Measurements from ENCODE around the gene NOTCH2. TPM values are rescaled to one million over a fixed set of nuclear protein-coding genes. Genes with fewer than 3 reads are reported as not detected.
"Not testable (repeated sequence)": the region's sequence is repeated elsewhere in the genome, so short reads cannot be mapped to it uniquely, and the experiment has no call there.

Gene NOTCH2
- total RNA-seq, 1 experiment from 2014 or later: 53.7 TPM

DNA sequence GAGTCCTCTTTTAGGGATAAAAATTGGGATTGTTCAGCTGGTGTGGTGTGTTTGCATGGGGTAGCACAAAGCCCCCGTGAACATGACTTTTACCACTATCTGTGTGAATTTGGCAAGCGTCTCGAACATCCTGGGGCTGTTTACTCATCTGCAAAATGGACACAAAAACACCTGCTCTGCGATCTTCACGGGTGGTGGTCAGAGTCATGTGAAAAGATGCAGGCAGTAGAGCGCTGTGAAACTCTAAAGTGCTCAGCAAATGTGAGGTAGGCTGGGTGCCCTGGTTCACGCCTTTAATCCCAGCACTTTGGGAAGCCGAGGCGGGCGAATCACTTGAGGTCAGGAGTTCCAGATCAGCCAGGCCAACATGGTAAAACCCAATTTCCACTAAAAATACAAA is 39.7 kb upstream of the NOTCH2 start:
- not testable (repeated sequence) for DNase-seq; H3K9me3 ChIP-seq (ENCODE audit: control insufficient read depth, low read depth, low read length); H3K27me3 ChIP-seq (ENCODE audit: insufficient read depth, low read length); H3K4ac ChIP-seq (ENCODE audit: low read depth, low read length); H3K9me3 Mint-ChIP-seq; H3K18ac ChIP-seq (ENCODE audit: insufficient read length, low read depth, low read length); H2BK5ac ChIP-seq (ENCODE audit: insufficient read length, low read length); H3K23ac ChIP-seq (ENCODE audit: insufficient read length, low read depth, low read length); H2BK12ac ChIP-seq (ENCODE audit: insufficient read length, low read depth, low read length); H3K27ac ChIP-seq (ENCODE audit: insufficient read length, low read depth, low read length); H3T11ph ChIP-seq (ENCODE audit: low read length); H3K14ac ChIP-seq (ENCODE audit: insufficient read depth, low read length); H4K5ac ChIP-seq (ENCODE audit: insufficient read length, low read depth, low read length); H3K79me1 ChIP-seq (ENCODE audit: insufficient read depth, low read depth, low read length, poor library complexity, severe bottlenecking); H3K79me2 ChIP-seq (ENCODE audit: insufficient read depth, low read length); H3K23me2 ChIP-seq (ENCODE audit: insufficient read length, low read depth, low read length, poor library complexity, severe bottlenecking); H3K56ac ChIP-seq (ENCODE audit: insufficient read length, low read depth, low read length); H4K20me1 ChIP-seq (ENCODE audit: control insufficient read depth, insufficient read depth, insufficient read length); H4K91ac ChIP-seq (ENCODE audit: insufficient read length, low read depth, low read length); H2BK120ac ChIP-seq (ENCODE audit: low read depth, low read length, poor library complexity, severe bottlenecking); H3K27ac Mint-ChIP-seq; H3K4me2 ChIP-seq (ENCODE audit: insufficient read depth, insufficient read length, low read length); H2BK20ac ChIP-seq (ENCODE audit: low read depth, low read length, poor library complexity, severe bottlenecking); H2AFZ ChIP-seq (ENCODE audit: low read length); H3K4me3 Mint-ChIP-seq; H3K36me3 Mint-ChIP-seq (ENCODE audit: insufficient read depth in 1 of 3, low read depth in 3 of 3); H3K4me1 ChIP-seq (ENCODE audit: insufficient read depth, low read length); H4K8ac ChIP-seq (replicated peaks; ENCODE audit: insufficient read length, low read depth, low read length); H2BK15ac ChIP-seq (ENCODE audit: low read depth, low read length); H3K4me1 Mint-ChIP-seq; H2AK5ac ChIP-seq (ENCODE audit: insufficient read length, low read length); H3K27me3 Mint-ChIP-seq (ENCODE audit: low read depth); H3K9ac ChIP-seq (ENCODE audit: extremely low read depth, insufficient read length, low read length)
- no CpG with 5 or more reads among the region's 10 CpGs for WGBS (ENCODE audit: extremely low coverage, insufficient read length, low lambda C conversion rate)

DNA sequence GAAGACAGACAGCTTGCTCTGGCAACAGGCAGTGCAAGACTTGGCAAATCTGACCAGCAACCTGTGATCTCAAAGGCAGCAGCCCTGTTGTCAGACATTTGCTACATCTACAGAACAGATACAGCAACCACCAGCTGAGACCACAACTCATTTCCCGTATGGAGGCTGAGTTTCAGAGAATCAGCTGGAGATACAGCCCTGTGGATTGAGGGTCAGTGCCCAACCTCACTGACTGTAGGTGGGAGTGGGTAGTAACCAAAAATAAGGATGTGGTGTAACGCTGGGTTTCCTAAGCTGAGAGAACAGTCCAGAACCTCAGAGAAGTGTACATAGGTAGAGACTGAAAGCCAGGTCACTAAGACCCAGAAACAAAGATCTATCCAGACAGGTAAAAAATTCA is 35.8 kb upstream of the NOTCH2 start:
- no CpG with 5 or more reads among the region's 2 CpGs for WGBS (ENCODE audit: extremely low coverage, insufficient read length, low lambda C conversion rate)

More for the DNA sequence above, 35.8 kb upstream of the NOTCH2 start:
- H2BK20ac ChIP-seq (ENCODE audit: low read depth, low read length, poor library complexity, severe bottlenecking); H3K4me2 ChIP-seq (ENCODE audit: insufficient read depth, insufficient read length, low read length); H3K4me3 Mint-ChIP-seq; H3K4me1 Mint-ChIP-seq; H2AFZ ChIP-seq (ENCODE audit: low read length); H3K18ac ChIP-seq (ENCODE audit: insufficient read length, low read depth, low read length); H3K9ac ChIP-seq (ENCODE audit: extremely low read depth, insufficient read length, low read length); H3K27me3 Mint-ChIP-seq (ENCODE audit: low read depth); H3K4ac ChIP-seq (ENCODE audit: low read depth, low read length); H3K23ac ChIP-seq (ENCODE audit: insufficient read length, low read depth, low read length); H4K20me1 ChIP-seq (ENCODE audit: control insufficient read depth, insufficient read depth, insufficient read length); H3K56ac ChIP-seq (ENCODE audit: insufficient read length, low read depth, low read length); H3K27ac Mint-ChIP-seq; H3K36me3 Mint-ChIP-seq (ENCODE audit: insufficient read depth in 1 of 3, low read depth in 3 of 3); H3K27me3 ChIP-seq (ENCODE audit: insufficient read depth, low read length); H3K9me3 ChIP-seq (ENCODE audit: control insufficient read depth, low read depth, low read length); H4K5ac ChIP-seq (ENCODE audit: insufficient read length, low read depth, low read length); H2BK120ac ChIP-seq (ENCODE audit: low read depth, low read length, poor library complexity, severe bottlenecking); H3K79me2 ChIP-seq (ENCODE audit: insufficient read depth, low read length); DNase-seq; H3K14ac ChIP-seq (ENCODE audit: insufficient read depth, low read length); H4K8ac ChIP-seq (replicated peaks; ENCODE audit: insufficient read length, low read depth, low read length); H3K79me1 ChIP-seq (ENCODE audit: insufficient read depth, low read depth, low read length, poor library complexity, severe bottlenecking); H4K91ac ChIP-seq (ENCODE audit: insufficient read length, low read depth, low read length); H2BK5ac ChIP-seq (ENCODE audit: insufficient read length, low read length); H3K27ac ChIP-seq (ENCODE audit: insufficient read length, low read depth, low read length); H2AK5ac ChIP-seq (ENCODE audit: insufficient read length, low read length); H2BK12ac ChIP-seq (ENCODE audit: insufficient read length, low read depth, low read length); H3T11ph ChIP-seq (ENCODE audit: low read length); H3K9me3 Mint-ChIP-seq; H2BK15ac ChIP-seq (ENCODE audit: low read depth, low read length); H3K23me2 ChIP-seq (ENCODE audit: insufficient read length, low read depth, low read length, poor library complexity, severe bottlenecking); H3K4me1 ChIP-seq (ENCODE audit: insufficient read depth, low read length): not testable (repeated sequence)
